GM21786 (cell line): ENCODE measurements around the gene CENPW.

Experiments used
- ATAC-seq: cut with Tn5 transposase; IDR thresholded peaks from one replicate; pipeline ENCODE4 v1.9.1; 2021; ENCODE audit not compliant: unreplicated experiment

Gene CENPW

DNA sequence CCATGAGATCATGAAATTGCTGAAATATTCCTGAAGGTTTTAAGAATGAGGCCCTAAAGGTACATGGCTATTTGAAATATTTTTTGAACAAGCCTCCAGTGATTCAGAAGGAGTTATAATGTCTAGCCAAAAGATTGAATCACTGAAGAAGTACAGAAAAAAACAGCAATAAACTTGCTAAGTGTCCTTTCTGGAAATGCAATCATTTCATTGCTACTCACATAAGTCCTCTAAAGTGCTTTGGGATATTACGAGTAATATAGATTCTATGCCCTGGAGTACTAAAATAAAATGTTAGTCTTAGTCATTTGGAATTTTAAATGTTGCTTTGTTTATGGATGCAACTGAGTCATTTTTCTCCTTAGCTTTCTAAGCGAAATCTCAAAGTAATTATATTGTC lies 32.7 kb downstream of the CENPW start:
- no peak for ATAC-seq

- no peak for ATAC-seq
Observed at GRCh38 chr6:126373344-126373743, 33.4 kb downstream of the CENPW start.

GRCh38 chr6:126374372-126374771 lies 34.5 kb downstream of the CENPW start:
- no peak for ATAC-seq

- no peak for ATAC-seq
Observed at GRCh38 chr6:126376682-126377081, 36.8 kb downstream of the CENPW start.

- no peak for ATAC-seq
Observed at GRCh38 chr6:126377594-126378153, 37.8 kb downstream of the CENPW start.

DNA sequence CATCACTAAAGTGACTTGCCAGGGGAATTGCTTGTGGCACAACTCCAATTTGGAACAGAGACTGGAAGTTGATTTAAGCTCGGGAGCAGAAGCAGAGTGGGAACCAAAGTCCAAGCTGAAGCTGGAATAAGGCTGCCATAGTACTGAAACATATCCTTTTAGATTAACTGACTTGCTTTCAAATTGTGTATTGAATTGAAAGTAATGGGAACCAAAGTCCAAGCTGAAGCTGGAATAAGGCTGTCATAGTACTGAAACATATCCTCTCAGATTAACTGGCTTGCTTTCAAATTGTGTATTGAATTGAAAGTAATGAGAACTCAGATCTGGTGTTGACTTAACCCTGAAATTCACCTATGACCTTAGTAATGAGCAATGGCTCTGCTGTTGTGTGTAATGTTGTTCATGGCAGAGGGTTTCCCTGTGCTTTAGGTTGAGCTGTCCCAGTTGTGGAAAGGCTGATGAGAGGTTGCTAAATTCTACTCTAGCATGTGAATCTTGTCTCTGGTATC lies 40.2 kb downstream of the CENPW start:
- no peak for ATAC-seq

DNA sequence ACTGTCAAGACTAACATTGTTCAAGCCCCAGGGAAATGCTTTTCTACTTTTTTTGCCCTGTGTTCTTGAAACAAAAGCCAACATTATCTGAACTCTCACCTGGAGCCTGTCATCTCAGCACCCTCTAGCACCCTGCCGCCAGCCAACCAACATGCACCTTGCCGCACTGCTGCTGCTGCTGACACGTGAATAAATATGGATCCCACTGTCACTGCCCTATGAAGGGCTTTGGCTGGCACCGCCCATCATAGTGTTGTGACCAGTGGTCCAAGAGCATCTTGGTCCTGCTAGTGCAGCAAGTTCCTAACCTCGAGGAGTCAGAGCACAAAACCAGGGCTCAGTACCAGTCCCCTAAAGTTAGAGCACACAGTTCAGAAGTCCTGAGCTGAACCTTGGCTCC lies 41.6 kb downstream of the CENPW start:
- ATAC-seq: no peak

GRCh38 chr6:126383203-126383602 lies 43.3 kb downstream of the CENPW start:
- ATAC-seq: no peak

- ATAC-seq: no peak
Observed at GRCh38 chr6:126385536-126385935, 45.6 kb downstream of the CENPW start.

- ATAC-seq: no peak
Observed at GRCh38 chr6:126388104-126388598, 48.2 kb downstream of the CENPW start.

DNA sequence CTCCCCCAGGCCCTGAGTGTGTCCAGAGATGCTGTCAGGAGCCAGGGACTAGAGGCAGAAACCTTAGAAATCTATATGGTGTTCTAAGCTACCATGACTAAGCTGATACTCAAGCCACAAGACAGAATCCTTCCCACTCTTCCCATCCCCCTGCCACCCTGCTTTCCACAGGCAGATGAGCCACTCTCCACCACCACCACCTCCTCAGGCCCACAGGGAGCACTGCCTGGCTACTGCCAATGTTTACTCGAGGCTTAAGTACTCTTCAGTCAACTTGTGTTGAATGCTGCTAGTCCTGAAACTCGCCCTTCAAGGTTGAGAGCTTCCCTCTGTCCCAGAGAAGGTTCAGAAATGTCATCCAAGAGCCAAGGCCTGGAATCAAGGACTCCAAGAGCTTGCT lies 56.2 kb downstream of the CENPW start:
- no peak for ATAC-seq
